ENCODE measurements around the gene TRIAP1.

TRIAP1 gene

DNA sequence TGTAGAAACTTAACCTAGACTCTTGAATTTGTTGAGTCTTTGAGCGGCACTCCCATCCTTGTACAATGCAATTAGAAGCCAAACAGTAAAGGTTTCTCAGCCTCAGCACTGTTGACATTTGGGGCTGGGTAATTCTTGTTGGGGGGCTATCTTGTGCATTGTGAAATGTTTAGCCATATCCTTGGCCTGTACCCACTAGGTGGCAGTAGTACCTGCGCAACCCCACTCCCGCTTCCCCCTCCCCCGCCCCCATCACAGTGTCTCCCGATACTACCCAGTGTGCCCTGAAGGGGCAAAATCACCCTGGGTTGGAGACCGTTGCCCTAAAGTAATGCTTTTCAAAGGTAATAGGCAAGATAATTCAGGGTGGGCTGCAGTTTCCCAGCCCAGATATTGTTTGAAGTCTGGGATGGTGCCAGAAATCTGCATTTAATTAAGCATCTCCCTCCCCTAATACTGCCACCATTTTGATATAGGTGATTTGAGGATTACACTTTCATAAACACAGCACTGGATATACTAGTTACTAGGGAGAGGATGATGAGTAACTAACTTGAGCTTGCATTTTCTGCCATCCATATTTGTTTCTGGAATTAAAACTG, 6.4 kb downstream of the TRIAP1 start:
- TF ChIP-seq, protein P1, sequence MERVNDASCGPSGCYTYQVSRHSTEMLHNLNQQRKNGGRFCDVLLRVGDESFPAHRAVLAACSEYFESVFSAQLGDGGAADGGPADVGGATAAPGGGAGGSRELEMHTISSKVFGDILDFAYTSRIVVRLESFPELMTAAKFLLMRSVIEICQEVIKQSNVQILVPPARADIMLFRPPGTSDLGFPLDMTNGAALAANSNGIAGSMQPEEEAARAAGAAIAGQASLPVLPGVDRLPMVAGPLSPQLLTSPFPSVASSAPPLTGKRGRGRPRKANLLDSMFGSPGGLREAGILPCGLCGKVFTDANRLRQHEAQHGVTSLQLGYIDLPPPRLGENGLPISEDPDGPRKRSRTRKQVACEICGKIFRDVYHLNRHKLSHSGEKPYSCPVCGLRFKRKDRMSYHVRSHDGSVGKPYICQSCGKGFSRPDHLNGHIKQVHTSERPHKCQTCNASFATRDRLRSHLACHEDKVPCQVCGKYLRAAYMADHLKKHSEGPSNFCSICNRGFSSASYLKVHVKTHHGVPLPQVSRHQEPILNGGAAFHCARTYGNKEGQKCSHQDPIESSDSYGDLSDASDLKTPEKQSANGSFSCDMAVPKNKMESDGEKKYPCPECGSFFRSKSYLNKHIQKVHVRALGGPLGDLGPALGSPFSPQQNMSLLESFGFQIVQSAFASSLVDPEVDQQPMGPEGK (CRISPR knock-in tag; IDR thresholded peaks at IDR 0.05; ENCODE audit: borderline replicate concordance), result no peak
- TF ChIP-seq ZC3H10 (CRISPR knock-in tag; IDR thresholded peaks at IDR 0.05), result no peak
- no peak for TF ChIP-seq GLIS3 (CRISPR knock-in tag; IDR thresholded peaks at IDR 0.05)
- TF ChIP-seq SNAI2 (CRISPR knock-in tag; IDR thresholded peaks at IDR 0.05), result no peak
- no peak for TF ChIP-seq ZNF565 (CRISPR knock-in tag; conservative IDR thresholded peaks at IDR 0.05; ENCODE audit: low read depth)
- TF ChIP-seq ESRRG (CRISPR knock-in tag; IDR thresholded peaks at IDR 0.05), result no peak
- no peak for TF ChIP-seq ZFP3 (CRISPR knock-in tag; IDR thresholded peaks at IDR 0.05)
- no peak for TF ChIP-seq TOX (CRISPR knock-in tag; IDR thresholded peaks at IDR 0.05; ENCODE audit: borderline replicate concordance)
- TF ChIP-seq, protein P2, sequence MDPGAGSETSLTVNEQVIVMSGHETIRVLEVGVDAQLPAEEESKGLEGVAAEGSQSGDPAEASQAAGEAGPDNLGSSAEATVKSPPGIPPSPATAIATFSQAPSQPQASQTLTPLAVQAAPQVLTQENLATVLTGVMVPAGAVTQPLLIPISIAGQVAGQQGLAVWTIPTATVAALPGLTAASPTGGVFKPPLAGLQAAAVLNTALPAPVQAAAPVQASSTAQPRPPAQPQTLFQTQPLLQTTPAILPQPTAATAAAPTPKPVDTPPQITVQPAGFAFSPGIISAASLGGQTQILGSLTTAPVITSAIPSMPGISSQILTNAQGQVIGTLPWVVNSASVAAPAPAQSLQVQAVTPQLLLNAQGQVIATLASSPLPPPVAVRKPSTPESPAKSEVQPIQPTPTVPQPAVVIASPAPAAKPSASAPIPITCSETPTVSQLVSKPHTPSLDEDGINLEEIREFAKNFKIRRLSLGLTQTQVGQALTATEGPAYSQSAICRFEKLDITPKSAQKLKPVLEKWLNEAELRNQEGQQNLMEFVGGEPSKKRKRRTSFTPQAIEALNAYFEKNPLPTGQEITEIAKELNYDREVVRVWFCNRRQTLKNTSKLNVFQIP (CRISPR knock-in tag; IDR thresholded peaks at IDR 0.05; ENCODE audit: borderline replicate concordance, low read depth), result no peak
- no peak for TF ChIP-seq ZNF70 (CRISPR knock-in tag; IDR thresholded peaks at IDR 0.05)
- no peak for TF ChIP-seq ZNF8 (CRISPR knock-in tag; IDR thresholded peaks at IDR 0.05)
- no peak for TF ChIP-seq CSDC2 (CRISPR knock-in tag; IDR thresholded peaks at IDR 0.05)
- TF ChIP-seq PPARA (CRISPR knock-in tag; IDR thresholded peaks at IDR 0.05; ENCODE audit: borderline replicate concordance), result no peak
- TF ChIP-seq RARB (CRISPR knock-in tag; IDR thresholded peaks at IDR 0.05), result no peak
- TF ChIP-seq OSR1 (CRISPR knock-in tag; IDR thresholded peaks at IDR 0.05), result no peak
- no peak for TF ChIP-seq BACH2 (CRISPR knock-in tag; IDR thresholded peaks at IDR 0.05; ENCODE audit: borderline replicate concordance)
- no peak for TF ChIP-seq ISL1 (CRISPR knock-in tag; IDR thresholded peaks at IDR 0.05)
- no peak for TF ChIP-seq CREB5 (CRISPR knock-in tag; IDR thresholded peaks at IDR 0.05; ENCODE audit: low read depth)
- ATAC-seq, result peak; percentile 69

DNA sequence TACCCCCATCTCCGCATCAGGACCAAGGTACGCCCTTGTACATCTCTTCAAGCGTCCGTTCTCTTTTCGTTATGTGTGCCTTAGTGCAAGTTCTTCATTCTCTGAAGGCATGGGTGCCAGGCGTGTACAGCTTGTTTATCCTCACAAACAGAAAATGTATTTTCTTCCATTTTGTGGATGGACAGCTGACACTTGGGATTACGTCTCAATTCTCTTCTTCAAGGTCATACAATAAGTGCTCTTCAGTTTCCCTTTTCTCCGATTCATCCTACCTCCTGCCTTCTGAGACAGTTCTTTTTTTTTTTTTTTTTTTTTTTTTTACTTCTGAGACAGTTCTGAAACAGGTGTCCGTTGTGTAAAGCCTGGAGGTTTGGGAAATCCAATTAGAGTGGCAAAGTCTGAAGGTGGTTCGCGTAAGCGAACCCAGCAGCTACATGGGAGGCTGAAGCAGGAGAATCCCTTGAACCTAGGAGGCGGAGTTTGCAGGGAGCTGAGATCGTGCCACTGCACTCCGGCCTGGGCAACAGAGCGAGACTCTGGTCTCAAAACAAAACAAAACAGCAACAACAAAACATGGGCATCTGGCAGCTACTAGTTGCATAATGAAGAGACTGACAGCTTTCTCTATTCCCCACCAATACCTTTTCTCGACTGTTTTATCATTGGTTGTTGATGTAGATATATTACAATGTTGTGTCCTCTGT, 7.5 kb downstream of the TRIAP1 start:
- peak; percentile 10 for ATAC-seq
- TF ChIP-seq CSDC2 (CRISPR knock-in tag; IDR thresholded peaks at IDR 0.05) (no peak), ARNTL (CRISPR knock-in tag; IDR thresholded peaks at IDR 0.05; ENCODE audit: borderline replicate concordance, low read depth) (no peak), ZNF565 (CRISPR knock-in tag; conservative IDR thresholded peaks at IDR 0.05; ENCODE audit: low read depth) (no peak), PPARA (CRISPR knock-in tag; IDR thresholded peaks at IDR 0.05; ENCODE audit: borderline replicate concordance) (no peak), OSR1 (CRISPR knock-in tag; IDR thresholded peaks at IDR 0.05) (no peak), ZNF8 (CRISPR knock-in tag; IDR thresholded peaks at IDR 0.05) (no peak), BACH2 (CRISPR knock-in tag; IDR thresholded peaks at IDR 0.05; ENCODE audit: borderline replicate concordance) (no peak)

GRCh38 chr12:120437735-120438494, 8.3 kb downstream of the TRIAP1 start, which contains the start of gene COX6A1:
Gene COX6A1 (plus strand): TSS chr12:120438113. CDS start chr12:120438127, 14 bp downstream.
- TF ChIP-seq, protein P3, sequence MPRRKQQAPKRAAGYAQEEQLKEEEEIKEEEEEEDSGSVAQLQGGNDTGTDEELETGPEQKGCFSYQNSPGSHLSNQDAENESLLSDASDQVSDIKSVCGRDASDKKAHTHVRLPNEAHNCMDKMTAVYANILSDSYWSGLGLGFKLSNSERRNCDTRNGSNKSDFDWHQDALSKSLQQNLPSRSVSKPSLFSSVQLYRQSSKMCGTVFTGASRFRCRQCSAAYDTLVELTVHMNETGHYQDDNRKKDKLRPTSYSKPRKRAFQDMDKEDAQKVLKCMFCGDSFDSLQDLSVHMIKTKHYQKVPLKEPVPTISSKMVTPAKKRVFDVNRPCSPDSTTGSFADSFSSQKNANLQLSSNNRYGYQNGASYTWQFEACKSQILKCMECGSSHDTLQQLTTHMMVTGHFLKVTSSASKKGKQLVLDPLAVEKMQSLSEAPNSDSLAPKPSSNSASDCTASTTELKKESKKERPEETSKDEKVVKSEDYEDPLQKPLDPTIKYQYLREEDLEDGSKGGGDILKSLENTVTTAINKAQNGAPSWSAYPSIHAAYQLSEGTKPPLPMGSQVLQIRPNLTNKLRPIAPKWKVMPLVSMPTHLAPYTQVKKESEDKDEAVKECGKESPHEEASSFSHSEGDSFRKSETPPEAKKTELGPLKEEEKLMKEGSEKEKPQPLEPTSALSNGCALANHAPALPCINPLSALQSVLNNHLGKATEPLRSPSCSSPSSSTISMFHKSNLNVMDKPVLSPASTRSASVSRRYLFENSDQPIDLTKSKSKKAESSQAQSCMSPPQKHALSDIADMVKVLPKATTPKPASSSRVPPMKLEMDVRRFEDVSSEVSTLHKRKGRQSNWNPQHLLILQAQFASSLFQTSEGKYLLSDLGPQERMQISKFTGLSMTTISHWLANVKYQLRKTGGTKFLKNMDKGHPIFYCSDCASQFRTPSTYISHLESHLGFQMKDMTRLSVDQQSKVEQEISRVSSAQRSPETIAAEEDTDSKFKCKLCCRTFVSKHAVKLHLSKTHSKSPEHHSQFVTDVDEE (CRISPR knock-in tag; IDR thresholded peaks at IDR 0.05), result no peak
- TF ChIP-seq CREB5 (CRISPR knock-in tag; IDR thresholded peaks at IDR 0.05; ENCODE audit: low read depth) (no peak), ISL1 (CRISPR knock-in tag; IDR thresholded peaks at IDR 0.05) (no peak), OSR1 (CRISPR knock-in tag; IDR thresholded peaks at IDR 0.05) (no peak), CSRNP3 (CRISPR knock-in tag; IDR thresholded peaks at IDR 0.05) (no peak), TCF4 (CRISPR knock-in tag; IDR thresholded peaks at IDR 0.05; ENCODE audit: borderline replicate concordance) (no peak)
- TF ChIP-seq, protein P1 (CRISPR knock-in tag; IDR thresholded peaks at IDR 0.05; ENCODE audit: borderline replicate concordance), result no peak
- ATAC-seq, result peak; percentile 98

Data from SK-N-SH treated with all-trans-retinoic acid at 6 μM for 48 hours (cell line).